PC-9 (cell line): ENCODE results near the gene DEFB108B. TPM values are rescaled to one million over a fixed set of nuclear protein-coding genes. Genes with fewer than 3 reads are reported as not detected.

Experiments used
- total RNA-seq: library from RNA; stranded (reverse); gene quantifications from 2 replicates; pipeline ENCODE4 v1.2.3, GENCODE V29; 2021

The DEFB108B gene
- total RNA-seq, 1 experiment from 2014 or later = not detected

Other genes starting within 250 kb of the DEFB108B start
- gene DEFB131B, start 45.3 kb downstream of the DEFB108B start, total RNA-seq = not detected in 2 replicates
- 19.3 and 23.4 TPM in 2 replicates for gene XNDC1N, start 95.4 kb downstream of the DEFB108B start, total RNA-seq
- gene RNF121, start 95.8 kb downstream of the DEFB108B start, total RNA-seq = 40.5 and 41.2 TPM in 2 replicates
- gene IL18BP, start 165.7 kb downstream of the DEFB108B start, total RNA-seq = 16.9 and 17.9 TPM in 2 replicates
- gene NUMA1, start 247.3 kb downstream of the DEFB108B start, total RNA-seq = 221 and 267 TPM in 2 replicates
- 17.5 and 19.6 TPM in 2 replicates for gene LRRC51, start 247.7 kb downstream of the DEFB108B start, total RNA-seq